ENCODE results near the gene IL33. TPM values are rescaled to one million over a fixed set of nuclear protein-coding genes. Genes with fewer than 3 reads are reported as not detected.

Gene IL33
- total RNA-seq, 1 donor from 2014 or later, result 5.4 TPM

DNA sequence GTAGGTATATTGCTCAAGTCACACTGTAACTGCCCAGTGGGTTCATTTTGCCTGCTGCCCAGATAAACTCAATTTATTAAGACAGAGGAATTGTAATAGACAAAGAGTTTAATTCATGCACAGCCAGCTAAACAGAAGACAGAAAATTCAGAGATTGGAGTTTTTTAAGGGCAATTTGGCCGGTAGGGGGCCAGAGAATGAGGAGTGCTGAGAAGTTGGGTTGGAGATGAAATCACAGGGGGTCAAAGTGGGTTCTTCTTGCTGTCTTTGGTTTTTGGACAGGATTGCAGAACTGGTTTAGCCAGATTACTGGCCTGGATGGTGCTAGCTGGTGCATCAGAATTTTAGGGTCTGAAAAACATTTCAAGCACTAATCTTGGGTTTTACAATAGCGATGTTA, 20.7 kb upstream of the IL33 start:
- H3K36me3 Mint-ChIP-seq, result no peaks in the 10 kb centered on the region
- H3K4me1 Mint-ChIP-seq, result no peaks in the 10 kb centered on the region
- TF ChIP-seq CTCF (IDR thresholded peaks at IDR 0.05; ENCODE audit: unreplicated experiment), result peak; percentile 54
- H3K27me3 Mint-ChIP-seq (ENCODE audit: low read depth), result peaks cover 22% of the 10 kb centered on the region
- no peaks in the 10 kb centered on the region for H3K9me3 Mint-ChIP-seq
- DNase-seq (ENCODE audit: low spot score in 2 of 2, unreplicated experiment in 2 of 2), result no peak
- no peak overlapping the region for H3K4me3 Mint-ChIP-seq
- H3K27ac Mint-ChIP-seq, result no peak overlapping the region

DNA sequence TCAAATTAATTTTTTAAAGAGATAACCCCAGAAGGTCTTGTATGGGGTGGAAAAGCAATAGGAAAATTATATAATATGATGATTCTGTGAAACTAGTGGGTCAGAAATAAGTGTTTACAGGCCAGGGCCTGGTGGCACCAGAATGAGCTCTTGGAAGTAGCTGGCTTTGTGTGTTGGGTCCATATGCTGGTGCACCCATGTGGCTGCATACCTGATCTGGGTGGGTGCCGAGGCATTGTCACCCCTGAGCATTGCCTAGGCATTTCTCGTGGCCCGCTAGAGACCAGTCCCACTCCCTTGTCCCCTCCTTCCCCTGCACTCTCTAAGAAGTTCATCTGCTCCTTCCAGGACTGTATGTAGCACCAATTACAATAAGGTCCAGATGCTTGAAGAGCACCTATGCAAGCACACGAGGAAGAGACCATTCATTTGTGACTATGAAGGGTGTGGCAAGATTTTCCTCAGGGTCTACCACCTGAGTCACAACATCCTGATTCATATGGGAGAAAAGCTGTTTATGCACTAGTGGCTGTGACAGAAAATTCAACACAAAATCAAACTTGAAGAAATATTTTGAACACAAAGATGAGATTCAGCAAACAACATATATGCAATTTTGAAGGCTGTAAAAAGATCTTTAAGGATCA, 19.8 kb upstream of the IL33 start:
- Mint-ChIP-seq H3K27ac (no peak overlapping the region), H3K36me3 (no peaks in the 10 kb centered on the region), H3K27me3 (ENCODE audit: low read depth) (peaks cover 26% of the 10 kb centered on the region), H3K4me3 (no peak overlapping the region), H3K4me1 (no peaks in the 10 kb centered on the region), H3K9me3 (no peaks in the 10 kb centered on the region)
- no peak for TF ChIP-seq CTCF (IDR thresholded peaks at IDR 0.05; ENCODE audit: unreplicated experiment)
- no peak for DNase-seq (ENCODE audit: low spot score in 2 of 2, unreplicated experiment in 2 of 2)

DNA sequence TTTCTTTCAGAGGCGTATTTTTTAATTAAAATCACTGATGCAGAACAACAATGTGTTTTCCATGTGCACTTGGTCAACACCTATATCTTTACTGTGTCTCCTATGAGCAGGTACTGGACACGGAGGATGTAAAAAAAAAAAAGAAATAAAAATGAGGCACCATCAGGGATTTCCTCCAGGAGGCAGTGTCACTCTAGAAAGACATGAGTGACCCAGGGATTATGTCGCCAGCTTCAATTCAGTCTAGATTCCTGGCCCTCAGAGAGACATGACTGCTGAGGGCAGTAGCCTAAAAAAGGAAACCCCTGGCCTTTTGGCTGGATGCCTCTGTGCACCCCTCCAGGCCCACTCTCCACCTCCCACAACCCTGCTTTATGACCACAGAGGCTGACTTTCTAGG, 18.3 kb upstream of the IL33 start:
- DNase-seq (ENCODE audit: low spot score in 2 of 2, unreplicated experiment in 2 of 2), result no peak

DNA sequence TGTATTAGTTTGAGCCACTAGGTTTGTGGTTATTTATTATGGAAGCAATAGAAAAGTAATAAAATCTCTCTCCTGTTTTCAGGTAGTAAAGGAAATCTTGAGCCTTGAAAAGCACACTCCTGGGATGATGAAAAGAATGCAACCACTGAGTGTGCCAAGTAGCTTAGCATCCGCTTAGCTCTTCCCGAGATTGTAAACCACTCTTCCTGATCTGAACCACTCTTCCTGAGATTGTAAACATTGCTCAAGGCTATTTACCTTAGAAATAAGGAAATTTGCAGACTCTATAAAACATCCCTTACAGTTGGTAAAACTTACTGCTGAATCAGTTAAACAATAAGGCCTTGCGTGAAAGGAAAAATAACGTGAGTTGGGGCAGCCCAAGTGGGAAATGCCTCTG, 17.4 kb upstream of the IL33 start:
- Mint-ChIP-seq H3K27me3 (ENCODE audit: low read depth) (peaks cover 17% of the 10 kb centered on the region), H3K27ac (no peak overlapping the region), H3K4me1 (no peaks in the 10 kb centered on the region), H3K4me3 (no peak overlapping the region), H3K36me3 (no peaks in the 10 kb centered on the region), H3K9me3 (no peaks in the 10 kb centered on the region)
- no peak for DNase-seq (ENCODE audit: low spot score in 2 of 2, unreplicated experiment in 2 of 2)
- no peak for TF ChIP-seq CTCF (IDR thresholded peaks at IDR 0.05; ENCODE audit: unreplicated experiment)

More for the DNA sequence above, 18.3 kb upstream of the IL33 start:
- TF ChIP-seq CTCF (IDR thresholded peaks at IDR 0.05; ENCODE audit: unreplicated experiment), result peak; percentile 13
- H3K27me3 Mint-ChIP-seq (ENCODE audit: low read depth), result peaks cover 18% of the 10 kb centered on the region
- H3K36me3 Mint-ChIP-seq, result no peaks in the 10 kb centered on the region
- no peak overlapping the region for H3K27ac Mint-ChIP-seq
- H3K4me1 Mint-ChIP-seq, result no peaks in the 10 kb centered on the region
- H3K4me3 Mint-ChIP-seq, result no peak overlapping the region
- H3K9me3 Mint-ChIP-seq, result no peaks in the 10 kb centered on the region

- Mint-ChIP-seq H3K9me3 (peaks cover 6% of the 10 kb centered on the region), H3K4me1 (no peaks in the 10 kb centered on the region), H3K36me3 (no peaks in the 10 kb centered on the region), H3K4me3 (no peak overlapping the region), H3K27me3 (ENCODE audit: low read depth) (peaks cover 24% of the 10 kb centered on the region), H3K27ac (no peak overlapping the region)
- no peak for TF ChIP-seq CTCF (IDR thresholded peaks at IDR 0.05; ENCODE audit: unreplicated experiment)
- DNase-seq (ENCODE audit: low spot score in 2 of 2, unreplicated experiment in 2 of 2), result no peak
Observed at GRCh38 chr9:6199596-6199995, 16.0 kb upstream of the IL33 start.

DNA sequence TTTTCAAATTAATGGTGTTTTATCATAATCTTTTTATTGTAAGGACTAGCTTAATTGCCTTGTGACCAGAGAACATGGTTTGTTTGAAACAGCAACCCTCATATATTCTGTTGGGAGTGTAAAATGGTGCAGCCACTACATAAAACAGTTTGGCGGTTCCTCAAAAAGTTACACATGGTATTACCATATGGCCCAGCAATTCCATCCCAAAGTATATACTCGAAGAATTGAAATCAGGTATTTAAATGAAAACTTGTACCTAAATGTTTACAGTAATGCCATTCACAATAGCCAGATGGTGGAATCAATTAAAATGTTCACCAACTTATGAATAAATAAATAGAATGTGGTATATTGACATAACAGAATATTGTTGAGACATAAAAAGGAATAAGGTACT, 14.8 kb upstream of the IL33 start:
- TF ChIP-seq CTCF (IDR thresholded peaks at IDR 0.05; ENCODE audit: unreplicated experiment), result no peak
- no peak overlapping the region for H3K4me3 Mint-ChIP-seq
- peaks cover 28% of the 10 kb centered on the region for H3K27me3 Mint-ChIP-seq (ENCODE audit: low read depth)
- no peak for DNase-seq (ENCODE audit: low spot score in 2 of 2, unreplicated experiment in 2 of 2)
- H3K27ac Mint-ChIP-seq, result no peak overlapping the region
- no peaks in the 10 kb centered on the region for H3K36me3 Mint-ChIP-seq
- H3K4me1 Mint-ChIP-seq, result no peaks in the 10 kb centered on the region
- peaks cover 11% of the 10 kb centered on the region for H3K9me3 Mint-ChIP-seq
